ENCODE data around the gene GNL3. TPM values are rescaled to one million over a fixed set of nuclear protein-coding genes. Genes with fewer than 3 reads are reported as not detected.

The GNL3 gene
- total and polyA plus RNA-seq, 2 of the 8 experiments (the other 6 are each of a cell fraction or from before 2014, with no cell fraction given): 45.5 to 184 TPM

DNA sequence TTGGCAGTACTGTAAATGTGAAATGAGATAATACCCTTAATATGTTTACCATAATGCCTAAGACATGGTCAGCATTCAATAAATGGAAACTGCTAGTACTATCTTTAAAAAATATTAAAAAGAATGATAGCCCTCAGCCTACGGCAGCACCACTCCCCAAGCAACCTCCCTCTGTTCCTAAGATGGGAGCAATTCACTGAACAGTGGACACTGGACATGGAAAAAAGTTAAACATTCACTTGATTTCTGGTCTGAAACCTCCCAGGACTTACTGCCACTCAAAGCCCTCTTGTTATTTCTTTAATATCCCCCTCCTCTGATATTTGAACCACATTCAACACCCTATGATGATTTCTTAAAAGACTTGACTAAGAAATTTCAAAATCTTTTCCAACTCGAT is 57.9 kb downstream of the GNL3 start:
- Histone ChIP-seq H2AFZ (ENCODE audit: low read length) (no peak overlapping the region), H3K56ac (replicated peaks; ENCODE audit: insufficient read length, low read depth, low read length) (no peak overlapping the region), H3K23ac (ENCODE audit: insufficient read length) (no peak overlapping the region), H3K4ac (replicated peaks; ENCODE audit: insufficient read length, low read depth, low read length) (no peak overlapping the region), H2BK5ac (ENCODE audit: low read depth, low read length) (no peak overlapping the region), H3K23me2 (ENCODE audit: low read depth, low read length) (no peaks in the 10 kb centered on the region), H4K5ac (ENCODE audit: insufficient read length, low read depth, low read length) (no peak overlapping the region), H3K4me1 (replicated peaks in 1 of 4; ENCODE audit: control insufficient read depth in 3 of 4, insufficient read depth in 4 of 4, low read length in 3 of 4) (no peaks in the 10 kb centered on the region), H3K18ac (ENCODE audit: extremely low read depth, low read length) (no peak overlapping the region), H4K20me1 (replicated peaks in 1 of 2; ENCODE audit: control insufficient read depth in 1 of 2, insufficient read depth in 2 of 2, low read length in 2 of 2) (peaks cover 0 to 4% of the 10 kb centered on the region in 2 experiments), H3K36me3 (ENCODE audit: control insufficient read depth in 2 of 4, insufficient read depth in 4 of 4, low read length in 3 of 4) (peaks cover 10 to 64% (median 48%) of the 10 kb centered on the region in 4 experiments; a peak in 7 of 8 replicates), H2AK5ac (ENCODE audit: low read depth, low read length) (no peak overlapping the region), H3K14ac (ENCODE audit: insufficient read length) (no peak overlapping the region), H3K9ac (replicated peaks in 1 of 4; ENCODE audit: extremely low read depth in 1 of 4, low read depth in 3 of 4, low read length in 3 of 4) (no peak overlapping the region), H3K4me2 (ENCODE audit: insufficient read depth in 1 of 2, low read depth in 2 of 2, low read length in 2 of 2) (no peak overlapping the region), H2BK120ac (replicated peaks; ENCODE audit: low read depth, low read length) (no peak overlapping the region), H4K91ac (replicated peaks; ENCODE audit: insufficient read length, low read length) (no peak overlapping the region), H4K8ac (ENCODE audit: extremely low read depth, insufficient read depth, low read length) (no peak overlapping the region), H2BK12ac (ENCODE audit: low read depth, low read length) (no peak overlapping the region), H3K9me3 (ENCODE audit: insufficient read depth in 2 of 2, low read depth in 1 of 2, low read length in 1 of 2) (no peaks in the 10 kb centered on the region), H2BK15ac (ENCODE audit: low read length) (no peak overlapping the region), H3K4me3 (ENCODE audit: extremely low read depth in 1 of 4, insufficient read depth in 2 of 4, low read depth in 3 of 4, low read length in 4 of 4) (no peak overlapping the region), H3K27me3 (replicated peaks in 1 of 4; ENCODE audit: control insufficient read depth in 3 of 4, extremely low read depth in 1 of 4, insufficient read depth in 3 of 4, low read length in 3 of 4) (no peaks in the 10 kb centered on the region), H3K27ac (ENCODE audit: low read depth, low read length) (no peak overlapping the region), H3K79me1 (ENCODE audit: low read depth, low read length) (no peaks in the 10 kb centered on the region), H2BK20ac (ENCODE audit: low read length) (no peak overlapping the region), H3K79me2 (ENCODE audit: control insufficient read depth in 1 of 2, insufficient read depth in 2 of 2, low read length in 2 of 2) (no peaks in the 10 kb centered on the region)
- FAIRE-seq (no peak), DNase-seq (ENCODE audit: low read depth in 1 of 2, low spot score in 2 of 2) (no peak)
- 88% methylated on average over 2 of the region's 2 CpGs; no CpG with 5 or more reads in 1 of the 2 experiments for WGBS, 2 experiments (ENCODE audit: extremely low coverage in 1 of 2, insufficient coverage in 1 of 2, insufficient read length in 1 of 2, insufficient replicate concordance in 2 of 2, low coverage in 1 of 2, low lambda C conversion rate in 2 of 2, missing lambda C conversion rate in 1 of 2)
- POLR2A ChIA-PET (ENCODE audit: partially characterized antibody): no interaction called here
- CTCF ChIA-PET (ENCODE audit: partially characterized antibody): interaction anchor here (0.8 to 1.3 kb wide), 6 partner anchors 22 to 142 kb away, joined by 3 to 4 read pairs (median 3); partner anchors contain the start of gene ITIH3
- TF ChIP-seq SAP30 (IDR thresholded peaks at IDR 0.05; ENCODE audit: insufficient read depth, insufficient replicate concordance, low read length) (no peak), EGR1 (IDR thresholded peaks at IDR 0.05; ENCODE audit: borderline replicate concordance, low read depth, low read length) (no peak), CHD2 (IDR thresholded peaks at IDR 0.05; ENCODE audit: low read length) (no peak), CEBPB (IDR thresholded peaks at IDR 0.05; ENCODE audit: low read depth, low read length) (no peak)
- TF ChIP-seq, protein P1, sequence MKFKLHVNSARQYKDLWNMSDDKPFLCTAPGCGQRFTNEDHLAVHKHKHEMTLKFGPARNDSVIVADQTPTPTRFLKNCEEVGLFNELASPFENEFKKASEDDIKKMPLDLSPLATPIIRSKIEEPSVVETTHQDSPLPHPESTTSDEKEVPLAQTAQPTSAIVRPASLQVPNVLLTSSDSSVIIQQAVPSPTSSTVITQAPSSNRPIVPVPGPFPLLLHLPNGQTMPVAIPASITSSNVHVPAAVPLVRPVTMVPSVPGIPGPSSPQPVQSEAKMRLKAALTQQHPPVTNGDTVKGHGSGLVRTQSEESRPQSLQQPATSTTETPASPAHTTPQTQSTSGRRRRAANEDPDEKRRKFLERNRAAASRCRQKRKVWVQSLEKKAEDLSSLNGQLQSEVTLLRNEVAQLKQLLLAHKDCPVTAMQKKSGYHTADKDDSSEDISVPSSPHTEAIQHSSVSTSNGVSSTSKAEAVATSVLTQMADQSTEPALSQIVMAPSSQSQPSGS (IDR thresholded peaks at IDR 0.05; ENCODE audit: low read length): no peak

All from H1 (cell line).